ENCODE data around the gene ANKZF1. TPM values are rescaled to one million over a fixed set of nuclear protein-coding genes. Genes with fewer than 3 reads are reported as not detected.

The ANKZF1 gene
- total RNA-seq, 1 donor from 2014 or later, result 64.3 TPM

GRCh38 chr2:219183151-219183772 lies 46.3 kb upstream of the ANKZF1 start:
- Mint-ChIP-seq H3K27ac (no peak overlapping the region), H3K4me3 (ENCODE audit: low read depth) (no peak overlapping the region), H3K4me1 (ENCODE audit: low read depth) (peaks cover 7% of the 10 kb centered on the region), H3K36me3 (ENCODE audit: insufficient read depth) (peaks cover 10% of the 10 kb centered on the region), H3K27me3 (no peaks in the 10 kb centered on the region), H3K9me3 (ENCODE audit: low read depth) (no peaks in the 10 kb centered on the region)
- no peak for DNase-seq (ENCODE audit: low spot score, unreplicated experiment)
- TF ChIP-seq CTCF (IDR thresholded peaks at IDR 0.05; ENCODE audit: unreplicated experiment), result no peak

GRCh38 chr2:219184121-219184520 lies 45.5 kb upstream of the ANKZF1 start:
- no peak for DNase-seq (ENCODE audit: low spot score, unreplicated experiment)
- no peak overlapping the region for H3K27ac Mint-ChIP-seq
- H3K4me3 Mint-ChIP-seq (ENCODE audit: low read depth), result no peak overlapping the region
- peaks cover 3% of the 10 kb centered on the region for H3K4me1 Mint-ChIP-seq (ENCODE audit: low read depth)
- H3K36me3 Mint-ChIP-seq (ENCODE audit: insufficient read depth), result peaks cover 10% of the 10 kb centered on the region
- no peaks in the 10 kb centered on the region for H3K27me3 Mint-ChIP-seq
- no peaks in the 10 kb centered on the region for H3K9me3 Mint-ChIP-seq (ENCODE audit: low read depth)
- no peak for TF ChIP-seq CTCF (IDR thresholded peaks at IDR 0.05; ENCODE audit: unreplicated experiment)

GRCh38 chr2:219186754-219187456 lies 42.7 kb upstream of the ANKZF1 start:
- no peak overlapping the region for H3K4me3 Mint-ChIP-seq (ENCODE audit: low read depth)
- H3K9me3 Mint-ChIP-seq (ENCODE audit: low read depth), result no peaks in the 10 kb centered on the region
- H3K36me3 Mint-ChIP-seq (ENCODE audit: insufficient read depth), result peaks cover 6% of the 10 kb centered on the region
- TF ChIP-seq CTCF (IDR thresholded peaks at IDR 0.05; ENCODE audit: unreplicated experiment), result no peak
- H3K27me3 Mint-ChIP-seq, result no peaks in the 10 kb centered on the region
- DNase-seq (ENCODE audit: low spot score, unreplicated experiment), result no peak
- no peak overlapping the region for H3K27ac Mint-ChIP-seq
- no peaks in the 10 kb centered on the region for H3K4me1 Mint-ChIP-seq (ENCODE audit: low read depth)

GRCh38 chr2:219197388-219197787 lies 32.2 kb upstream of the ANKZF1 start:
- no peaks in the 10 kb centered on the region for H3K4me1 Mint-ChIP-seq (ENCODE audit: low read depth)

GRCh38 chr2:219198974-219199373 lies 30.6 kb upstream of the ANKZF1 start:
- TF ChIP-seq CTCF (IDR thresholded peaks at IDR 0.05; ENCODE audit: unreplicated experiment), result no peak
- no peak for DNase-seq (ENCODE audit: low spot score, unreplicated experiment)
- Mint-ChIP-seq H3K27me3 (peaks cover 14% of the 10 kb centered on the region), H3K9me3 (ENCODE audit: low read depth) (no peaks in the 10 kb centered on the region), H3K36me3 (ENCODE audit: insufficient read depth) (no peaks in the 10 kb centered on the region), H3K4me3 (ENCODE audit: low read depth) (no peak overlapping the region), H3K4me1 (ENCODE audit: low read depth) (no peaks in the 10 kb centered on the region), H3K27ac (no peak overlapping the region)

More at GRCh38 chr2:219197388-219197787, 32.2 kb upstream of the ANKZF1 start:
- DNase-seq (ENCODE audit: low spot score, unreplicated experiment), result no peak
- H3K9me3 Mint-ChIP-seq (ENCODE audit: low read depth), result no peaks in the 10 kb centered on the region
- no peak overlapping the region for H3K4me3 Mint-ChIP-seq (ENCODE audit: low read depth)
- no peak for TF ChIP-seq CTCF (IDR thresholded peaks at IDR 0.05; ENCODE audit: unreplicated experiment)
- peaks cover 9% of the 10 kb centered on the region for H3K27me3 Mint-ChIP-seq
- H3K27ac Mint-ChIP-seq, result no peak overlapping the region
- H3K36me3 Mint-ChIP-seq (ENCODE audit: insufficient read depth), result no peaks in the 10 kb centered on the region

All from progenitor cell of endocrine pancreas (in vitro differentiated cells).